Suppressor macrophage (primary cell): Measurements from ENCODE around the gene EPHA10.
"Not testable (repeated sequence)": the region's sequence is repeated elsewhere in the genome, so short reads cannot be mapped to it uniquely, and the experiment has no call there.

Experiments
- DNase-seq, 4 experiments: peaks; one replicate each; pipeline ENCODE4 v3.0.0-alpha.2; 2020 to 2022
- total RNA-seq, 17 experiments: gene quantifications; one replicate each; lab custom pipeline; 2026; ENCODE audit warnings: mixed read lengths in 6 of 17, inconsistent platforms in 3 of 17; lab: John Stamatoyannopoulos, UW

The EPHA10 gene
- 0 to 4.3 (median 0.11) reads per million in 17 experiments for total RNA-seq

DNA sequence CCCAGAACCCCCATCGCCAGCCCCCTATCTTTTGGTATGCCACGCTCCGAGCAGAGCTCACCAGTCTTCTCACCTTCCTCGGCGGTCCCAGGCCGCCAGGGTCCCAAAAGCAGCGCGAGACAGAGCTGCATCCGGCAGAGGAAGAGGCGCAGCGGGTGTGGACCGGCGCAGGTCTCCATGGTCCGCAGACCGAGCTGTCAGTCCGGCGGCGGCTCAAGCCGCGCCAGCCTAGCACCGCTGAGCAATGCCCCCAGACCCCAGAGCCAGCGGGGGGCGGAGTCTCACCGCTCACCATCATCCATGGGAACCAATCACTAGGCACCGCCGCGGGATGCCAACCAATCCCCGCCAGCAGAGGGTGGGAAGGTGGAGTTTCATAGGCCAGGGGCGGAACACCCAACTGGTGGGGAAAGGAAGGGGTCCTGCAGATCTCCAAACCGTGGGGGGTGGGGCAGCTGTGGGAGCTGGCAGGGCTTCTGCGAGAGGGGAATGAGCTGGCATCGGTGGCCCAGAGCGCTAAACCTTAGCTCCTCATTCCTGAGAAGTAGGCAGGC, at the start of gene EPHA10:
TSS of gene EPHA10 (minus strand) at position 233 of the 554 bp plus-strand sequence. CDS start at position 179, 54 bp downstream.
- no peak for DNase-seq

DNA sequence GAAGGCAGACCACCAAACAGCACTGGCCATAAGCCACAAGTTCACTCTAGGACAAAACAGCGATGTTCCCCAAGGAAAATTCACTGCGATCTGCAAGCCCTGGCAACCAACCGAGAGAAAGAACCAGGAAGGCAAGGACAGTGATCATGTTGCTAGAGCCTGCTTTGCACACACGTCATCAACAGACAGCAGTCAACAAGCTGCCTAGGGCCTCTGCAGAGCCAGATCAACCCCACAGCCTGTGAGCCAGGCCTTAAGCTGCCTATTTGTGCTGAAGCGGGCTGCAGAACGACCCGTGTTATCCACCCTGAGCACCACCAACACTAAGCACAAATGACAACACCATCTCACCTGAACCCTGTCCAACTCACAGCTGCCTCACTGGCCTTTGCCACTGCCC, 49.3 kb upstream of the EPHA10 start:
- no peak for DNase-seq

DNA sequence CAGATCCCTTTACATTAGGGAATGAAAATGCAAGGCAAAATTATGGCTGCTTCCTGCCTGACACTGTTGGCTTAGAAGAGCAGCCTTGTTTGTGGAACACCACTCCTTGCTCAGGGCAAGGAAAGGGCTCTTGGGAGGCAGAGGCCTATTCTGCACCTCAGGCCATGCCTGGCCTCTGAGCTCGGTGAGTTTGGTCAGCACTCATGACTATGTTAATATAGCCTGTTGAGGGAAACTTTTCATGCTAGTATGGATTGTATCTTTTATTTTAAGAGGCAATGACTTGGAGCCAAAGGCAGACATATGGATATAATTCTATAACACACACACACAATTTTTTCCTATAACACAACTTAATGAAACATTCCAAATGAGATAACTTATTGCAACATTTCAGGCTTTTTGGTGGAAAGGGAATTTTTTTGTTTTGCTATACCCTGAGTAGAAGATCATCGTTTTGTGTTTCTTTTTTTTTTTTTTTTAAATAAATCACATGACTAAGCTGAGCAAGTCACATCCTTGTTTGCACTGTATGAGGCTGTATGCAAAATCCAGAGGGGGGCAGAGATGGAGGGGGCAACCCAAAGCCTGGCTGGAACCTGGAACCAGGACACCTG, 48.7 kb upstream of the EPHA10 start:
- no peak for DNase-seq

DNA sequence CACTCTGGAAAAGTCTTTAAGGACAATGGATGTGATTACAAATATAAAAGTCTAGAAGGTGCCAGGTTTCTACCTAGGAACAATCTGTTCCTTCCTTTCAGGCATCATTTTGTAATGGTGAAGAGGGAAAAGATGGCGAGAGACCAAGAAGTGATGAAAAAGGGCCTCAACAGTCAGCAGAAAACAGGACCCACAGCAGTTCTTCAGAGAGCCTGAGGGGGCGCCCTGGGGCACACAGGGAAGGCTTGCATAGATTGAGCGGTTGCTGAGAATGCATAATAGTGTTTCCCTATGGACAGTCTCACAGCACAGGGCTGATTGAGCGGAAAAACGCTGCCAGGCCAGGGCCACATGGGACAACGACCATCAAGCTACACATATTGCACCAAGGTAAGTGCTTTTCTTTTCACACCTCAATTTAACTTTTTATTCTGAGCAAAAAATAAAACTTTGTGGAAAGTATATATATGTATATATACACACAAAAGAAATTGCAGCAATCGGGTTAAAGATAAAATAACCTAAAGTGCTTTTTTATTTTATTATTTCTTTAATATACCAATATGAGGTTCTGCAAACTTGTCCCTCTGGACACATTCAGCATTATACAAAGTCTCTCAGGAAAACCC, 46.2 kb upstream of the EPHA10 start:
- peak; percentile 85 to 88 (median 86) for DNase-seq

DNA sequence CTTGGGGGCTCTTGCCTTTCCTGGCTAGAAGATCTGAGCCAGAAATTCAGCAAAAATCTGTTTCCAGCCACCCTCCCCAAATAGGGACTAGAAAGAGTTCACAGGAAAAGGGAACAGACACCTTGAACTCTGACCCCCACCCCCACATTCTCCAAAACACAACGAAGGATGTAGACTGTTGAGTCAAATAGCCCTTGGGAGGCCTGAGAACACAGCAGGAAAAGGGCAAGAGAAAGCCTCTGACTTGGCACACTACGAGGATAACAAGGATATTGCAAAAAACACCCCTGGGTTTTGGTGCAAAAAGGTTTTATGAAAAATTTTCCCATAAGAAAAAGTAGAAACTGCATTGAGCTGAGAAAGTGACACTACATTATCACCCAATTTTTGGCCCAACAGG, 45.0 kb upstream of the EPHA10 start:
- DNase-seq = peak in 3 of 4 experiments; percentile 29 to 52 (median 40)

DNA sequence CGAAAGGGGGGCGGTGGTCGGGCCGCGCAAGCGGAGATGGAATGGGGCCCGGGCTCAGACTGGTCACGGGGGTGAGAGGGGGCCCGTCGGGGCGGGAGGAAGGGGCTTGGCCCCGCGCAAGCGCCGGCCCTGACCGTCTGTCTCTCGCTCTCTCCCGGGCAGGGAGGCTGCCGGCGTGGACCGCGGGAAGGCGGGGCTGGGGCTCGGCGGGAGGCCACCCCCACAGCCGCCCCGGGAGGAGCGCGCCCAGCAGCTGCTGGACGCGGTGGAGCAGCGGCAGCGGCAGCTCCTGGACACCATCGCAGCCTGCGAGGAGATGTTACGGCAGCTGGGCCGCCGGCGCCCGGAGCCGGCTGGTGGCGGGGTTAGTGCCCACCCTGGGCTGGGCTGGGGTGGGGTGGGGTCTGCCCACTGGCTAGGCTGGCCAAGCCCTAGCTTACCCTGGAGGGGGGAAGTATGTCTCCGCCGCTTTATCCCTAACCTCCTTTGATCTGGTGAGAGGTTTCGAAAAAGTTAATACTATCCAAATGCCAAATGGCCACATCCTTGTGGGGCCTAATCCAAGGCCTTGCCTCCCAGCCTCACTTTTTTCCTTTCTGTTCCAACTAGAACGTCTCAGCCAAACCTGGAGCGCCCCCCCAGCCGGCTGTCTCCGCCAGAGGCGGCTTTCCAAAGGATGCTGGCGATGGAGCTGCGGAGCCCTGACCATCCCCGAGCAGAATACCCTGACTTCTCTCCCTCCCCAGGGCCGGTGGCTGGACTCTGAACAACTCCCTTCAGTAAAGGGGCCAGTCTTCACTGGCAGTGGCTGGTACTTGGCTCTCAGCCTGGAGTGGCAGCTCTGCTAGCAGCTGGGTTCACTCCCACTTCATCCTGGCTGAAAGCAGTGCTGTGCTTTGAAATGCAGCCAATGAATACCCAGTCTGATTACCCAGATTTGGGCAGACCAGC, 43.7 kb upstream of the EPHA10 start:
- peak; percentile 66 to 88 (median 80) for DNase-seq

DNA sequence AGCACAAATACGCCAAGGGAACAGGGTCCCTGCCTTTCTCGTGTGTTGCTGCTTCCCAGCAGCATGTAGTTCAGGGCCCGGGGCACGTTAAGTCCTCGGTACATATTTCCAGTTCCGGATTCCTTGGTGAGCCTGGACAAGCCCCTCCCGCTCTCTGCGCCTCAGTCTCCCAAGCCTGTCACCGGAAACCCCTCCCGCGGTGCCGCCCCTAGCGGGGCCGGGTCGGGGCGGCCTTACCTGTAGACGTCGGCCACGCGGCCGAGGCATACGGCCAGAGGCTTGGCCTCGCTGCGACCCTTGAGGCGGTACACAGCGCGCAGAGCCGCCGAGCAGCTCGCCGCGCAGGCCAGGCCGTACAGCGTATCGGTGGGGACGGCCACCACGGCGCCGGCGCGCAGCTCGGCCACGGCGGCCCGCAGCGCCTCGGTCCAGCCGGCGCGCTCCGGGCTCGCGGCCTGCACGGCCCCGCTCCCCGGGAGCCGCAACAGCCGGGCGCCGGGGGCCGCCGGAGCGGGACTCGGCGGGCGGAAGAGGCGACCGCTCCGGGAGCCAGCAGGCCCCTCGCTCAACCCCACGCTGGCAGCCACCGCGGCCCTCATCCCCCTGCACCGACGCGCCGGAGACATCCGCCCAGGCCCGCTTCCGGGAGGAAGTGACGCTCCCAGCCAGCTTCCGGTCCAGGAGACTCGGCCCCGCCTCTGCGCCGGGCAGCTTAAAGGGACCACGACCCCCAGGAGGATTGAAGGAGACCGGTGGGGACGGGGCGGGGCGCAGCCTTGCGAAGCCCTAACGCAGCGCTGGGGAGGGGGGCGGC, 42.8 kb upstream of the EPHA10 start, which contains the start of the genes C1orf122 and YRDC:
TSS of gene C1orf122 (plus strand) at position 236 of the 814 bp plus-strand sequence. CDS start 615 bp downstream, outside the sequence.
TSS of gene YRDC (minus strand) at position 654 of the 814 bp plus-strand sequence. CDS start at position 626, 28 bp downstream.
- DNase-seq = peak; percentile 94 to 97 (median 96)

DNA sequence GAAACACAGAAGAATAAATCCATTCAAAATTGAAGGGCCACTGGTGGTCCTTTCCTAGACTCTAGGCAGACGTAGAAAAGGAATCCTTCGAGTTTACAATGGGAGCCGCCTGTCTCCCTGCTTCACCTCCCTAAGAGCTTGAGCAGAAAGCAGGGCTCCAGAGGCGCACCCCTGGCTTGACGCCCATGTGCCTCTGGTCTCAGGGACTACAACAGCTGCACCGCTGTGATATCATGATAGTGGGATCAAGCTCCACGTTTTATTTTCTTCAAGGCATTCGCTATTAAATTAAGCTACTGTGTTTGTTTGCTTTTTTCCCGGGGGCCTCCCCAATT, 42.3 kb upstream of the EPHA10 start:
- DNase-seq = no peak

DNA sequence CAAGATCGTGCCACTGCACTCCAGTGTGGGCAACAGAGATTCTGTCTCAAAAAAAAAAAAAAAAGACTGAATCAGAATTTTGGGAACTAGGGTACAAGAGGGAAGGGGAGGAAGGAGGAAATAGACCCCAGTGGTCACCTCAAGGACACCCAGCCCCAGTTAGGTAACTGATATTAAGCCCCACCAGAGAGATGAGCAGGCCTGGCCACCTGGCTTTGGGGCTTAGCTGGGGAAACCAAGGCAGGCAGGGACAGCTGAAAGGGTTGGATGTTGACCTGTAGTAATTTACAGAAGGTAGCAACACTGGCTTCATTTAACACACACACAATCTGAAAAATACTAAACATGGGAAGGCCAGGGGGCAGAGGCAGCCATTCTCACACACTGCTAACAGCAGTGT, 37.5 kb upstream of the EPHA10 start:
- no peak for DNase-seq

DNA sequence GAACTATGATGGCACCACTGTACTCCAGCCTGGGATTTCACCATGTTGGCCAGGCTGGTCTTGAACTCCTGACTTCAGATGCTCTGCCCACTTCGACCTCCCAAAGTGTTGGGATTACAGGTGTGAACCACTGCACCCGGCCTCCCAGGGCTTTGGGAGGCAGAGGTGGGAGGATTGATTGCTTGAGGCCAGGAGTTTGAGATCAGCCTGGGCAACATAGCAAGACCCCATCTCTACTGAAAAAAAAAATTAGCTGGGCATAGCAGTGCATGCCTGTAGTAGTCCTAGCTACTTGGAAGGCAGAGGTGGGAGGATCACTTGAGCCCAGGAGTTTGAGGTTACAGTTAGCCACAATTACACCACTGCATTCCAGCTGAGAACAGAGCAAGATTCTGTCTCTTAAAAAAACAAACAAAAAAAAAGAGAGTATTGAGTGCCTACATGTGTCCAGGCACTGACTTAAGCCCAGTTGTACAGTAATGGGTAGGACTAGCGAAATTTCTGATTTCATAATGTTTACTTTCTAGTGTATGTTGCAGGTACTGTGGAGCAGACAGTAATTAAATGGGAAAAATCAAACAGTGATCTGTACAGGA, 32.9 kb upstream of the EPHA10 start:
- DNase-seq = no peak

DNA sequence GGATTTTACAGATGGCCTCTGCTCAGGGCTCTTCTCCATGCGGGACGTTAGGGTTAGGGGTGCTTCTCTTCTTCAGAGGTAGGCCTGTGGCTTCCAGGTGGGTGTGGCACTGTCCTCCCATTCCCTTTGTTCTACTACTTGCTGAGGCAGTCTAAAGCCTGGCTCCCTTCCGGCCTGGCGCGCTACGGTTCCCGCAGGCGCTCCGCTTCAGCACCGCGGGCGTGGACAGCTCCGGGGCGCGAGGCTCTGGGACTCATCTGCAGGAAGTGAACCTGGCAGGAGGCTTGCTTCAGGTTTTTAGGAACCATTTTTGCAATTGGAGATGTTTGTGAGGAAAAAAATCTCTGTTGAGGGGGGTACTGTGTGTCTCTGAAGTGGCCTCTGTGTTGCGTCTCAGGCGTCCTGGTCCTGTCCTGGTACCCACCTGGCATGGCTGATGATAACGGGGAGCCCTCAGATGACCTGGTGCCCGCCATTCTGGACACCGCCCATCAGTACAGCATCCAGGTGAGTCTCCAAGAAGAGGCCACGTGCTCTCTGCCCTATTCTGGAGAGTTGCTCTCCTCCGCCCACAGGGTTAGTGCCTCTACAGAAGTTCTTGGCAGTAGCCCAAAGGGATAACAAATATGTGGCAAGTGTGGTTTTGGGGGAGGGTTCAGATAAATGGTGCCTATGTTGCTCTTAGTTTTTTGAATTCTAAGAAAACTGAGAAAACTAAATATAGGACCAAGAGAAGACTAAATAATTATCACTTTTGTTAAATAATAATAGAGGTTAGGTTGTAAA, 30.6 kb upstream of the EPHA10 start:
- DNase-seq = peak; percentile 54 to 81 (median 64)

DNA sequence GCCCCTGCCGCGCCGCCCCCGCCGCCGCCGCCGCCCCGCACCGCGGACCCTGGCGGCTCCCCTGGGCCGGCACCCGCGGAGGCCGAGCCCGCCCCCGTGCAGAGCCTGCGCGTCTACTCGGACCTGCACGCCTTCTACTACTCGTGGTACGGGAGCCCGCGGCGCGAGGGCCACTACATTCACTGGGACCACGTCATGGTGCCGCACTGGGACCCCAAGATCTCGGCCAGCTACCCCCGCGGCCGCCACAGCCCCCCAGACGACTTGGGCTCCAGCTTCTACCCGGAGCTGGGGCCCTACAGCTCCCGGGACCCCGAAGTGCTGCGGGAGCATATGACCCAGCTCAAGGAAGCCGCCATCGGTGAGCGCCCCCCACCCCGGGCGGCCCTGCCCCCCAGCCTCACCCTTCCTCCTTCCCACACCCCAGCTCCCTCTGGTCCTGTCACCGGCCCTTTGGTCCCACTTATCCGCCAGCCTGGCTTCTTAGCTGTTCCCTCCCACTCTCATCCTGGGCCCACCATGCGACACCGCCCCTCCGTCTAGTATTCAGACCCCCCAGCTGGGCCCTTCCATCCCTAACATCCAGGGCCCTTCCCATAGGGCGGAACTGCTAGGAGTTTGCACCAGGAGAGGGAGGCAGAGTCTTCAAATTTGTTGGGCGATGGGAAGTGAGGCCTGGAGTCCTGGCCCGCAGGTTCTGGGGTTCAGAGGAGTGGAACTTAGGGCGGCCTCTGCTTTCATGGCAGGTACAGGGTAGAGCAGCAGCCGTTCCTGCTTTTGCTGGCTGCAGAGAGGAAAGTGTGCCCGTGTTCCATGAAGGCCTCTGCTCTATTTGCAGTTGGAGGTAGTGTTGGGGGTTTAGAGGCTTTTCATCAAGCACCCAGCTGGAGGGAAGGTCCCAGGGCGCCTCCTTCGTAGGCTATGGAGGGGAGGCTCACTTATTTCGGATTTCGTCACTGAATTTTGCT, 29.7 kb upstream of the EPHA10 start:
- peak in 2 of 4 experiments; percentile 12 to 17 for DNase-seq

DNA sequence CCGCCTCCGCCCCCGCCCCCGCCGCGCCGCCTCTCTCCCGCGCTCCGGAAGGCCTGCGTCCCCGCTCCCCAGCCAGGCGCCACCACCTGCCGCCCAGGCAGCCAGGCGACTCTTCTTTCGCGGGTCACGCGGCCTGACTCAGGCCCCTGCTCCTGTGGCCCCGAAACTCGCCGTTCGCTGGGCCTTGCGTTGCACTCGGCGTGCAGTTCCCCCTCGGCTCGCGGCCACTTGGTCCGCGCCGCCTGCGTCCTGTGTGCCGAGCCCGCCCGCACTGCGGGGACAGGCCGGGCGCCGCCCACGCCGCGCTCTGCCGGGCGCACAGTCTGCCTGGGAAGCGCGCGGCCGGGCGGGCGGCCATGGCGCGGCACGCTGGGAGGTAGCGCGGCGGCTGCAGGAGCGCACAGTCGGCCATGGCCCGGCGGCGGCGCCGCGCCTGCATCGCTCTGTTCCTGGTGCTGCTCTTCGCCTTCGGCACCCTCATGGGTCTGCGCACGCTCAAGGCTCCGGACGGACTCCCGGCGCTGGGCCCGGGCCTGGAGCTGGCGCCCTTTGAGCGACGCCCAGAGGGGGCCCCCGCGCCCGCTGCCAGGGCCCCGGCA, 29.0 kb upstream of the EPHA10 start, which contains the start of gene MANEAL:
TSS of gene MANEAL (plus strand) at position 75 of the 599 bp plus-strand sequence. CDS start at position 411, 336 bp downstream.
- peak; percentile 68 to 88 (median 80) for DNase-seq

DNA sequence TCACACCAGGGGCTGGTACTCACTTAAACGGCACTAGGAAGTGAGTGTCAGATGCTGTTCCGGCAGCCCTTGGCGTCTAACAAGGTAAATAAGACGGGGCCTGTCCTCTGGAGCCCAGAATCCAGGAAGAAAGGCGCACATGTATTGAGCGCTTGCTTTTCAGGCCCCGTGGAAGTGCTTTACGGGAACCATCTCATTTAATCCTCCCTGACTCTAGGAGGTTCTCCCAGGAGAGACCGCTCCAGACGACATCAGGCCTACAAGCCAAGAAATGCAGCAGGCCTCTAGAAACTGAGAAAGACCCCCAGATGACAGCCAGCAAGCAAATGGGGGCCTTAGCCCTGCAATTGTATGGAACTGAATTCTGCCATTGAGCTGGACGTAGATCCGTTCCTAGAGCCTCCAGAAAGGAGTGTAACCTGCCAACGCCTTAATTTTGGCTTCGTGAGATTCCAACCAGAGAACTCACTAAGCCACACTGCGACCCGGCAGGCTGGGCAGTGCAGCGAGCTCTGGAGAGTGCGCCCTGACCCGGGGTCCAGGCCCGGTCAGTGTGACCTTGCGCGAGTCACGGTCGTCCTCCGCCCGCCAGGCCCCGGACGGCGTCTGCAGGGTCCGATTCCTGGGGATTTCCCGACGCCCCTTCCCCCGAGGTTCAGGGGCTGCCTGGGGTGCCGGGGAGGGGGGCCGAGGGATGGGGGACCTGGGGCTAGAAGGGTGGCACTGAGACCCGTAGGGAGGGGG, 28.2 kb upstream of the EPHA10 start:
- DNase-seq = no peak

DNA sequence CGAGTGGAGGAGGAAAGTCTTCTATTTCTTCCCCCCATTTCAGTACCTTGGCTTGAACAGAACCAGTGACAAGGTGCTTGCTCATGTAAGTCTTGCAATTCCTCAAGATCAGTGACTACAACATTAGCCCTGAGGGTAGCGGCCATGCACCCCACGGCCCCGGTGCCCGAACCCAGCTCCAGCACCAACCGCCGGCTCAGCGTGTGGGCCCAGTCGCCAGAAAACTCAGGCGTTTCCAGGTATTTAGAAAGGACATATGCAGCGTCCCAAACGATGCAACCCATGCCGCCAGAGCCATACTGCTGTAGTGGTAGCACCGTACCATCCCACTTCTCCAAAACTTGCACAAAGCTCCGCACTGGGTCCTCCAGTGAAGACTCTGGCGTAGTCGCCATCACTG, 17.6 kb upstream of the EPHA10 start:
- no peak for DNase-seq

DNA sequence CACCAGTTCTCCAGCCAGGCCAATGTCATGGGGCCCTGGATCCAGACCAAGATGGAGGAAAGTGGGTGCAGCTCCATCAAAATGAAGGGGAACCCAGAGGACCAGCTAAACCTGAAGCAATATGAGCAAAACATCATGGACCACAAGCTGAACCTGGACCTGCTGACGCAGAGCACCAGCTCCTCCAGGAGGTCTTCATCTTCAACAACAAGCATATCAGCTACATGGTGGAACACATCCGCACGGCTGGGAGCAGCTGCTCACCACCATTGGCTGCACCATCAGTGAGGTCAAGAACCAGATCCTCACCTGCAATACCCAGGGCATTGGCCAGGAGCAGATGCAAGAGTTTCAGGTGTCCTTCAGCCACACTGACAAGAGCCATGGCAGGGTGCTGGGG, 13.7 kb upstream of the EPHA10 start:
- DNase-seq = no peak

DNA sequence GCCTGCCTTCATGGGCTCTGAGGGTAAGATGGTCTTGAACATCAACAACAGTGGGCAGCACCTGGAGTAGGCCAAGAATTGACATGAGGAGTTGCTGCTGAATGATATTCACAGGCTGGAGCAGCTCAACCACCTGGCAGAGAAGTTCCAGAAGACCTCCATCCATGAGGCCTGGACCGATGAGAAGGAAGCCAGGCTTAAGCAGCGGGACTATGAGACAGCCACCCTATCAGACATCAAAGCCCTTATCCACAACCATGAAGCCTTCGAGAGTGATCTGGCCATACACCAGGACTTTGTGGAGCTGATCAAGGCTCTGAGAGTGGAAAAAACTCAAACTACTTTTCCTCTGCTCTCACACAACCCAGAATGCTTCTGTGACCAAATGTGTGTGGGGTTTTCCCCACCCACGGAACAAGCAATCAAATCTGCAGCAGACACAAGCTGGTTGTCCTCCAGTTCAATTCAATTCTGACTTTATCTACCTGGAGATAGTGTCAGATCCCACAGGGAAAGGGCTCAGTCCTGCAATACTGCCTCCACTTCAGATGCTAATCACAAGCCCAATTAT, 12.1 kb upstream of the EPHA10 start:
- no peak for DNase-seq

DNA sequence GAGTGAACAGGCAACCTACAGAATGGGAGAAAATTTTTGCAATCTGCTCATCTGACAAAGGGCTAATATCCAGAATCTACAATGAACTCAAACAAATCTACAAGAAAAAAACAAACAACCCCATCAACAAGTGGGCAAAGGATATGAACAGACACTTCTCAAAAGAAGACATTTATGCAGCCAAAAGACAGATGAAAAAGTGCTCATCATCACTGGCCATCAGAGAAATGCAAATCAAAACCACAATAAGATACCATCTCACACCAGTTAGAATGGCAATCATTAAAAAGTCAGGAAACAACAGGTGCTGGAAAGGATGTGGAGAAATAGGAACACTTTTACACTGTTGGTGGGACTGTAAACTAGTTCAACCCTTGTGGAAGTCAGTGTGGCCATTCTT, 6.5 kb upstream of the EPHA10 start:
- DNase-seq = not testable (repeated sequence)
